NCI-H345 (cell line): ENCODE results near the gene PRKCA.
"Not testable (repeated sequence)": the region's sequence is repeated elsewhere in the genome, so short reads cannot be mapped to it uniquely, and the experiment has no call there.

ENCODE experiments used
- DNase-seq: peaks from one replicate; lab custom pipeline; 2025; lab: John Stamatoyannopoulos, UW

PRKCA gene

GRCh38 chr17:66489576-66489975 lies 187.2 kb downstream of the PRKCA start:
- DNase-seq = not testable (repeated sequence)

- DNase-seq = no peak
These were observed 188.8 kb downstream of the PRKCA start for GRCh38 chr17:66491213-66491612.

GRCh38 chr17:66491665-66492064 lies 189.3 kb downstream of the PRKCA start:
- DNase-seq = no peak

- no peak for DNase-seq
These were observed 189.7 kb downstream of the PRKCA start for GRCh38 chr17:66492080-66492479.

GRCh38 chr17:66492561-66493005 lies 190.2 kb downstream of the PRKCA start:
- no peak for DNase-seq

GRCh38 chr17:66493283-66494019 lies 191.0 kb downstream of the PRKCA start:
- no peak for DNase-seq

GRCh38 chr17:66494023-66494803 lies 191.8 kb downstream of the PRKCA start:
- DNase-seq = no peak

GRCh38 chr17:66495035-66495434 lies 192.6 kb downstream of the PRKCA start:
- no peak for DNase-seq

- no peak for DNase-seq
These were observed 193.9 kb downstream of the PRKCA start for GRCh38 chr17:66496306-66496705.

GRCh38 chr17:66498580-66498979 lies 196.2 kb downstream of the PRKCA start:
- no peak for DNase-seq

GRCh38 chr17:66506641-66507040 lies 204.2 kb downstream of the PRKCA start:
- no peak for DNase-seq

- DNase-seq = no peak
These were observed 204.9 kb downstream of the PRKCA start for GRCh38 chr17:66507103-66507923.

GRCh38 chr17:66507982-66508760 lies 205.8 kb downstream of the PRKCA start:
- no peak for DNase-seq

GRCh38 chr17:66508896-66509844 lies 206.8 kb downstream of the PRKCA start:
- no peak for DNase-seq

- no peak for DNase-seq
These were observed 207.5 kb downstream of the PRKCA start for GRCh38 chr17:66509926-66510325.

- DNase-seq = no peak
These were observed 208.7 kb downstream of the PRKCA start for GRCh38 chr17:66511135-66511534.

- DNase-seq = no peak
These were observed 211.9 kb downstream of the PRKCA start for GRCh38 chr17:66514227-66514806.

- no peak for DNase-seq
These were observed 213.6 kb downstream of the PRKCA start for GRCh38 chr17:66515974-66516373.

- no peak for DNase-seq
These were observed 215.1 kb downstream of the PRKCA start for GRCh38 chr17:66517336-66518009.

GRCh38 chr17:66518108-66518507 lies 215.7 kb downstream of the PRKCA start:
- no peak for DNase-seq
